ENCODE results near the gene R3HDML.
"Not testable (repeated sequence)": the region's sequence is repeated elsewhere in the genome, so short reads cannot be mapped to it uniquely, and the experiment has no call there.

The R3HDML gene

DNA sequence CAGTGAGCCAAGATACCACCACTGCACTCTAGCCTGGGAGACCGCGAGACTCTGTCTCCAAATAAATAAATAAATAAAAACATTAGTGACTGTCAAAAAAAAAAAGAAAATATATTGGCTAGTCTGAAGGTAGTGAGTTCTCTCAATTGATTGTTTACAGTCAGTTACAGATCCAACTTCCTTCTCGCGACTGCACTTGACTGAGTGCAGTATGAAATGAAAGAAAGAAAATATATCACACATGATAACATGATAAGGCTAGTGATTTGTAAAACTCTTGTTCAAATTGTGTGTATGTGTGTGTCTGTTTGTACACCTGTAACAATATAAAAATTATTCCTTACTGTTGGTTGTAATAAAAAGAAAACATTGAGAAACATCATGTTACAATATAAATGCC is 7.9 kb downstream of the R3HDML start:
- TF ChIP-seq, protein P1, sequence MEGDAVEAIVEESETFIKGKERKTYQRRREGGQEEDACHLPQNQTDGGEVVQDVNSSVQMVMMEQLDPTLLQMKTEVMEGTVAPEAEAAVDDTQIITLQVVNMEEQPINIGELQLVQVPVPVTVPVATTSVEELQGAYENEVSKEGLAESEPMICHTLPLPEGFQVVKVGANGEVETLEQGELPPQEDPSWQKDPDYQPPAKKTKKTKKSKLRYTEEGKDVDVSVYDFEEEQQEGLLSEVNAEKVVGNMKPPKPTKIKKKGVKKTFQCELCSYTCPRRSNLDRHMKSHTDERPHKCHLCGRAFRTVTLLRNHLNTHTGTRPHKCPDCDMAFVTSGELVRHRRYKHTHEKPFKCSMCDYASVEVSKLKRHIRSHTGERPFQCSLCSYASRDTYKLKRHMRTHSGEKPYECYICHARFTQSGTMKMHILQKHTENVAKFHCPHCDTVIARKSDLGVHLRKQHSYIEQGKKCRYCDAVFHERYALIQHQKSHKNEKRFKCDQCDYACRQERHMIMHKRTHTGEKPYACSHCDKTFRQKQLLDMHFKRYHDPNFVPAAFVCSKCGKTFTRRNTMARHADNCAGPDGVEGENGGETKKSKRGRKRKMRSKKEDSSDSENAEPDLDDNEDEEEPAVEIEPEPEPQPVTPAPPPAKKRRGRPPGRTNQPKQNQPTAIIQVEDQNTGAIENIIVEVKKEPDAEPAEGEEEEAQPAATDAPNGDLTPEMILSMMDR (IDR thresholded peaks at IDR 0.05; ENCODE audit: extremely low read depth, missing control alignments), result no peak

DNA sequence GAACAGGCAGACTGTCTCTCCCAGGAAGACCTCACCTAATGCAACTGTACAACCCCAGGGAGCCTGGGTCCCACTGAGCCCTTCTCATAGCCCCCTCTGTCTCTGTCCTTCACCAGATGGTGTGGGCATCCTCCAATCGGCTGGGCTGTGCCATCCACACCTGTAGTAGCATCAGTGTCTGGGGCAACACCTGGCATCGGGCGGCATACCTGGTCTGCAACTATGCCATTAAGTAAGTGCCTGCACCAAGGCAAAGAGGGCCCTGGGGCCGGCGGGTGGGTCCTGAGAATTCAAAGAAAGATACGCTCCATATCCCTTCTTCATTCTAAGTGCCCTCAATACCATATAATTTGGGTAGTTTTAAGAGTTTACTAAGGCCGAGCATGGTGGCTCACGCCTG is 8.3 kb downstream of the R3HDML start:
- TF ChIP-seq, protein P1 (IDR thresholded peaks at IDR 0.05; ENCODE audit: extremely low read depth, missing control alignments), result no peak
- DNase-seq (ENCODE audit: low spot score), result no peak

More for the DNA sequence above, 7.9 kb downstream of the R3HDML start:
- no peak for DNase-seq (ENCODE audit: low spot score)

DNA sequence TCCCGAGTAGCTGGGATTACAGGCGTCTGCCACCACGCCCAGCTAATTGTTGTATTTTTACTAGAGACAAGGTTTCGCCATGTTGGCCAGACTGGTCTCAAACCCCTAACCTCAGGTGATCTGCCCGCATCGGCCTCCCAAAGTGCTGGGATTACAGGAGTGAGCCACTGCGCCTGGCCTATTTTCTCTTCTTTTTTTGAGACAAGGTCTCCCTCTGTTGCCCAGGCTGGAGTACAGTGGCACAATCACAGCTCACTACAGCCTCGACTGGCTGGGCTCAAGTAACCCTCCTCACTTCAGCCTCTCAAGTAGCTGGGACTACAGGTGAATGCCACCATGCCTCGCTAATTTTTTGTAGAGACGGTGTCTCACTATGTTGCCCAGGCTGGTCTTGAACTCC is 9.1 kb downstream of the R3HDML start:
- not testable (repeated sequence) for DNase-seq (ENCODE audit: low spot score)

DNA sequence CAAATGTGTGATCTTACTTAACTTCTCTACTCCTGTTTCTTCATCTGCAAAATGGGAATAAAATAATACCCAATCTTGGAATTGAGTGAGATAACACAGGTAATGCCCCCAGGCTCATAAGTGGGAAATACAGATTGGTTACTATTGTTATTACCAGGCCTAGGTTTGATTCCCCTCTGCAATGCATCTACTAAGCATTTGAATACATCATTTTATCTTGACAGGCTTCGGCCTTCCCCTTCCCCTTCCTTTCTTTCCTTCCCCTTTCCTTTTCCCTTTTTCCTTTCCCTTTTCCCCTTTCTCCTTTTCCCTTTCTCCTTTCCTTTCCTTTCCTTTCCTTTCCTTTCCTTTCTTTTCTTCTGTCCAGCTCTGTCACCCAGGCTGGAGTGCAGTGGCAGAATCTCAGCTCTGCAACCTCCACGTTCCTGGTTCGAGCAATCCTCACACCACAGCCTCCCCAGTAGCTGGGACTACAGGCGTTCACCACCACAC is 11.4 kb downstream of the R3HDML start:
- TF ChIP-seq, protein P1 (IDR thresholded peaks at IDR 0.05; ENCODE audit: extremely low read depth, missing control alignments), result no peak
- DNase-seq (ENCODE audit: low spot score), result no peak

DNA sequence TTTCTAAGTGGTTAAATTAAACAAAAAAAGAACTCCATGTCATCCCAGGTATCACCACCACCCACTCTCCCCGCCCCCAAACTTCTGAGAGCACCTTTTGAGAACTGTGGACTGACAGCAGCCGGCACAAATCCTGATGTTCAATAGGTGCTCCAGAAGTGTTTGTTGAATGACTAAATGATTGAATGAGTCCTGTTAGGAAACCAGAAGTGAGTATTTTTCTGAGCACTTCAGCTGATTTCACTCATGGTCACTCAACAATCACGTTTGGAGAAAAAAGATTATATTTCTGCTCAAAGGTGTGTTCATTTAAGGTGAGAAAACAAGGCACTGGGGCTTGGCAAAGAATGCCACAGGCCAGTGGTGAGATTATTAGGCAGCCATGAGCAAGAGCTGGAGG is 12.5 kb downstream of the R3HDML start:
- no peak for DNase-seq (ENCODE audit: low spot score)
- TF ChIP-seq, protein P1 (IDR thresholded peaks at IDR 0.05; ENCODE audit: extremely low read depth, missing control alignments), result no peak

DNA sequence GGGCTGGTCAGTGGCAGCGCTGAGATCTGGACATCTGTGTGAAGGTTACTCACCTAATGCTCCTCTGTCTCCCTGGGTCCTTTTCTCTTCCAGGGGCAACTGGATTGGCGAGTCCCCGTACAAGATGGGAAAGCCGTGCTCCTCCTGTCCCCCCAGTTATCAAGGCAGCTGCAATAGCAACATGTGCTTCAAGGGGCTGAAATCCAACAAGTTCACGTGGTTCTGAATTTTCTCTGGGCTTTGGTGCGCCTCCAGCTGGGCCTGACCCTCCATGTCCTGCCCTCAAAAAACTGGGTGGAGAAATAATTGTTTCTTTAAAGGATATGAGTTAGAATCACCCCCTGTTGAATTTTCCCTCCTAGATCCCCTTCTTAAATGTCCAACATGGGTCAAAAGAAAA is 13.7 kb downstream of the R3HDML start:
- TF ChIP-seq, protein P1 (IDR thresholded peaks at IDR 0.05; ENCODE audit: extremely low read depth, missing control alignments), result no peak
- no peak for DNase-seq (ENCODE audit: low spot score)

DNA sequence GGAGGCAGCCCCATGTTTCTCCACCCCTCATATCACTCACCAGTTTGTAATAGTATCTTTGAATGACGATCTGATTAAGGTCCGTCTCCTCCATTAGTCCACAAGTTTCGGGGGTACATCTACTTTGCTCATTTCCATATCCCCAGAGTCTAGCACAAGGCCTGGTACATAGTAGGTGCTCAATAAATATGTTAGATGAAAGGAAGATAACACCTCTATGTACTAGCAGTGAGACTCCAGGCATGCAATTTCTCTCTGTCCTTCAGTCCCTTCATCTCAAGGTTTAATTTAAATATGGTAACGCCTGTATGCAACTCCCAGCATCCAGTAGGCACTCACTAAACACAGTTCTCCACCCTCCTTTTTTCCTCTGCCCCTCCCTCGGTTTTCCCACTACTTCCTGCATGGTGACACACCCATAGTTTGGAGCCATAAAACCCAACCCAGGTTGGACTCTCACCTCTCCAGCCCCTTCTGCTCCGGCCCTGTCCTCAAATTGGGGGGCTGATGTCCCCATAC is 18.2 kb downstream of the R3HDML start:
- no peak for DNase-seq (ENCODE audit: low spot score)
- TF ChIP-seq, protein P1 (IDR thresholded peaks at IDR 0.05; ENCODE audit: extremely low read depth, missing control alignments), result no peak
